ENCODE measurements around the gene STIM1. TPM values are rescaled to one million over a fixed set of nuclear protein-coding genes. Genes with fewer than 3 reads are reported as not detected.

Gene STIM1
- total RNA-seq, 4 donors from 2014 or later, result 65.2 to 150 (median 92.6) TPM

DNA sequence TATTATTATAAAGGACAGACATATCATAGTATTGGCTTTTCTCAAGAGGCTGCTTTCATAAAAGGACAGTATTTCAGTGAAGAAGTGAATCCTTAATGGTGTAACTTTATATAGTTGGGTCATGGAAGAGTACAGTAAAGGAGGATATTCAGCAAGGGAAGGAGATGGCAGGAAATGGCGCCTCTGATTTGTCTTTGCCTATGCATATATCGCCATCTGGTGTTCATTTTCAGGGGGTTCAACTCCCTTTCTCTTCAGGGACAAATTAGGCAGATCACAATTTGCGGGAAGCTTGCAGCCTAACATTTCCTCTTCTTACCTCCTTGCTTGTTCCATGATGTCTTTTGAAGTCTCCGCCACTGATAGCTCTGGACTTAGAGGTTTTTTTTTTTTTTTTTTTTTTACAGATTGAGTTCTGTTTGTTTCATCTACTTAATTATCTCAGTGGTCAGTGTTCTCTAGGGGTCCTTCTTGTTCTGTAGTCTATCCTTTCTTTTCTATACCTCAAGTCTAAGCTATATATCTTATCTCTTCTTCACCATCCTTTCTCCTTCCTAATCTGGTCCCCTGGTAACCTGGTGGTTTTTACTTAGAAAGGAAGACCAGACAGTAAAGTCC, 217.3 kb downstream of the STIM1 start:
- H3K27me3 ChIP-seq, result no peaks in the 10 kb centered on the region
- no peak for DNase-seq (ENCODE audit: extremely low spot score)
- intact Hi-C loops (cut with DNase I), result loop anchor here (1.0 kb wide), 2 partner anchors 217 to 222 kb away; partner anchors contain the start of gene STIM1
- H3K36me3 ChIP-seq, result peaks cover 0 to 14% (median 11%) of the 10 kb centered on the region in 4 donors
- no peak overlapping the region for H3K4me3 ChIP-seq
- H3K9me3 ChIP-seq, result no peaks in the 10 kb centered on the region
- TF ChIP-seq POLR2AphosphoS5 (IDR thresholded peaks at IDR 0.05) (peak; percentile 54 to 63), POLR2A (IDR thresholded peaks at IDR 0.05; ENCODE audit: low read depth) (no peak), EP300 (IDR thresholded peaks at IDR 0.05) (no peak)
- TF ChIP-seq, protein P1, sequence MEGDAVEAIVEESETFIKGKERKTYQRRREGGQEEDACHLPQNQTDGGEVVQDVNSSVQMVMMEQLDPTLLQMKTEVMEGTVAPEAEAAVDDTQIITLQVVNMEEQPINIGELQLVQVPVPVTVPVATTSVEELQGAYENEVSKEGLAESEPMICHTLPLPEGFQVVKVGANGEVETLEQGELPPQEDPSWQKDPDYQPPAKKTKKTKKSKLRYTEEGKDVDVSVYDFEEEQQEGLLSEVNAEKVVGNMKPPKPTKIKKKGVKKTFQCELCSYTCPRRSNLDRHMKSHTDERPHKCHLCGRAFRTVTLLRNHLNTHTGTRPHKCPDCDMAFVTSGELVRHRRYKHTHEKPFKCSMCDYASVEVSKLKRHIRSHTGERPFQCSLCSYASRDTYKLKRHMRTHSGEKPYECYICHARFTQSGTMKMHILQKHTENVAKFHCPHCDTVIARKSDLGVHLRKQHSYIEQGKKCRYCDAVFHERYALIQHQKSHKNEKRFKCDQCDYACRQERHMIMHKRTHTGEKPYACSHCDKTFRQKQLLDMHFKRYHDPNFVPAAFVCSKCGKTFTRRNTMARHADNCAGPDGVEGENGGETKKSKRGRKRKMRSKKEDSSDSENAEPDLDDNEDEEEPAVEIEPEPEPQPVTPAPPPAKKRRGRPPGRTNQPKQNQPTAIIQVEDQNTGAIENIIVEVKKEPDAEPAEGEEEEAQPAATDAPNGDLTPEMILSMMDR (IDR thresholded peaks at IDR 0.05), result peak; percentile 79 to 91 (median 87)
- peaks cover 11 to 51% (median 37%) of the 10 kb centered on the region in 4 donors for H3K4me1 ChIP-seq
- peak overlapping the region in 2 of 4 donors; percentile 23 to 24 for H3K27ac ChIP-seq (replicated peaks in 1 of 4)
- WGBS, result 6% methylated on average over 4 of the region's 4 CpGs

DNA sequence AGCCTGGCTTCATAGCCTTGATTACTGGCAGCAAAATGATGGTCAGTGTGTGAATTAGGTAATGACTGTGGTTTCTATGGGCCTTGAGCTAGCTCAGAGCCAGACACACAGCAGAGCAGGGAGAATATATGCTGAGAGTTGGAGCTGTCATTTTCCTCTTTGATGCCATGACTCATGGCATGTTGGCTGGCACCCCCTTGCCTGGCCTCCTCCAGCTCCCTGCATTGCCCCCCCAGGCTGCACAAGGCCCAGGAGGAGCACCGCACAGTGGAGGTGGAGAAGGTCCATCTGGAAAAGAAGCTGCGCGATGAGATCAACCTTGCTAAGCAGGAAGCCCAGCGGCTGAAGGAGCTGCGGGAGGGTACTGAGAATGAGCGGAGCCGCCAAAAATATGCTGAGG, 218.8 kb downstream of the STIM1 start:
- DNase-seq (ENCODE audit: extremely low spot score), result no peak
- H3K9me3 ChIP-seq, result no peaks in the 10 kb centered on the region
- H3K27me3 ChIP-seq, result no peaks in the 10 kb centered on the region
- WGBS, result 94% methylated on average over 7 of the region's 7 CpGs
- TF ChIP-seq POLR2A (IDR thresholded peaks at IDR 0.05; ENCODE audit: low read depth), result no peak
- TF ChIP-seq POLR2AphosphoS5 (IDR thresholded peaks at IDR 0.05), result no peak
- TF ChIP-seq, protein P1 (IDR thresholded peaks at IDR 0.05), result no peak
- no peak for TF ChIP-seq EP300 (IDR thresholded peaks at IDR 0.05)
- no peak overlapping the region for H3K4me3 ChIP-seq
- peaks cover 0 to 14% (median 11%) of the 10 kb centered on the region in 4 donors for H3K36me3 ChIP-seq
- H3K4me1 ChIP-seq, result peaks cover 11 to 41% (median 27%) of the 10 kb centered on the region in 4 donors
- H3K27ac ChIP-seq (replicated peaks in 1 of 4), result no peak overlapping the region
- intact Hi-C loops (cut with DNase I), result no loop called here

DNA sequence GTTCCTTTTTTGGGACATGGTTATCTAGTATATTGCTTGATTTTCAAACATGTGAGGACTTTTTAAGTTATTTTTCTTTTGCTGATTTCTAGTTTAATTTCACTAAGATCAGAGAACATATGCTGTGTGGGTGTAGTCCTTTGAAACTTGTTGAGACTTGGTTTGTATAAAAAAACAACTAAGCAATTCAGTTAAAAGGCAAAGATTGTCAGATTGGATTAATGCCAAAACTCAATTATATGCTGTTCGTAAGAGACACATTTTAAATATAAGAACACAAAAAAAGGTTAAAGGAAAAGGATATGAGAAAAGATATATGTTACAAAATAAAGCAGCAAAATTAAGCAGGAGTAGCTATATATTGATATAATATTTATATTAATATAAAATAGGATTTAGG, 221.3 kb downstream of the STIM1 start:
- intact Hi-C loops (cut with DNase I), result no loop called here
- no peak overlapping the region for H3K27ac ChIP-seq (replicated peaks in 1 of 4)
- TF ChIP-seq POLR2A (IDR thresholded peaks at IDR 0.05; ENCODE audit: low read depth) (no peak), EP300 (IDR thresholded peaks at IDR 0.05) (no peak), POLR2AphosphoS5 (IDR thresholded peaks at IDR 0.05) (no peak)
- TF ChIP-seq, protein P1 (IDR thresholded peaks at IDR 0.05), result no peak
- WGBS, result 68% methylated on average over 1 of the region's 1 CpG
- no peak overlapping the region for H3K4me3 ChIP-seq
- peaks cover 7 to 16% (median 13%) of the 10 kb centered on the region in 4 donors for H3K4me1 ChIP-seq
- peaks cover 0 to 29% (median 9%) of the 10 kb centered on the region in 4 donors for H3K36me3 ChIP-seq
- no peak for DNase-seq (ENCODE audit: extremely low spot score)
- H3K27me3 ChIP-seq, result no peaks in the 10 kb centered on the region
- H3K9me3 ChIP-seq, result no peaks in the 10 kb centered on the region

DNA sequence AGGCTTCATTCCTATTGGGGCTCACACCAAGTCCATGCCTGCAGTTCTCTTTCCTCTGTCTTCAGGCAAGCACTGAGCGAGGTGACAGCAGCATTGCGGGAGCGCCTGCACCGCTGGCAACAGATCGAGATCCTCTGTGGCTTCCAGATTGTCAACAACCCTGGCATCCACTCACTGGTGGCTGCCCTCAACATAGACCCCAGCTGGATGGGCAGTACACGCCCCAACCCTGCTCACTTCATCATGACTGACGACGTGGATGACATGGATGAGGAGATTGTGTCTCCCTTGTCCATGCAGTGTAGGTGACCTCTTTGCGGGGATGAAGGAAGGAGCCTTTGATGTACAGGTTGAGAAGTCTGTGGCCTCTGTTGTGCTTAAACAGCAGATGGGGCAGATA, 227.7 kb downstream of the STIM1 start:
- TF ChIP-seq POLR2A (IDR thresholded peaks at IDR 0.05; ENCODE audit: low read depth) (no peak), EP300 (IDR thresholded peaks at IDR 0.05) (no peak), POLR2AphosphoS5 (IDR thresholded peaks at IDR 0.05) (no peak)
- TF ChIP-seq, protein P1 (IDR thresholded peaks at IDR 0.05), result no peak
- Histone ChIP-seq H3K27ac (replicated peaks in 1 of 4) (no peak overlapping the region), H3K9me3 (no peaks in the 10 kb centered on the region), H3K4me1 (no peaks in the 10 kb centered on the region), H3K27me3 (no peaks in the 10 kb centered on the region), H3K4me3 (no peak overlapping the region), H3K36me3 (peaks cover 43 to 78% (median 58%) of the 10 kb centered on the region in 4 donors)
- 88% methylated on average over 9 of the region's 9 CpGs for WGBS
- peak; percentile 53 for DNase-seq (ENCODE audit: extremely low spot score)
- intact Hi-C loops (cut with DNase I), result no loop called here

Data from esophagus muscularis mucosa (tissue), 4 donors.